Measurements from ENCODE around the gene ATP9A.

The ATP9A gene

GRCh38 chr20:51810155-51811041 lies 42.2 kb upstream of the ATP9A start:
- H4K20me1 ChIP-seq (ENCODE audit: insufficient read depth, low read length) = no peaks in the 10 kb centered on the region
- no peaks in the 10 kb centered on the region for H3K36me3 ChIP-seq (ENCODE audit: insufficient read depth, low read length)
- no peaks in the 10 kb centered on the region for H3K4me1 ChIP-seq (ENCODE audit: insufficient read depth, low read length, severe bottlenecking)
- no peak overlapping the region for H3K27ac ChIP-seq (ENCODE audit: low read depth, low read length, poor library complexity, severe bottlenecking)
- H3K4me2 ChIP-seq (ENCODE audit: low read length) = no peak overlapping the region
- no peak overlapping the region for H3K4me3 ChIP-seq (ENCODE audit: low read depth, low read length, poor library complexity, severe bottlenecking)
- H3K79me2 ChIP-seq (ENCODE audit: insufficient read depth, low read length) = no peaks in the 10 kb centered on the region
- no peak overlapping the region for H2AFZ ChIP-seq (ENCODE audit: low read length)
- H3K9me2 ChIP-seq (ENCODE audit: low read depth, low read length) = no peaks in the 10 kb centered on the region
- H3K9me3 ChIP-seq (ENCODE audit: low read length) = no peaks in the 10 kb centered on the region
- no peak overlapping the region for H3K9ac ChIP-seq (ENCODE audit: low read length)
- TF ChIP-seq CTCF (IDR thresholded peaks at IDR 0.05; ENCODE audit: low read length) = no peak
- TF ChIP-seq EZH2 (IDR thresholded peaks at IDR 0.05; ENCODE audit: borderline replicate concordance, low read length) = no peak
- no peaks in the 10 kb centered on the region for H3F3A ChIP-seq (ENCODE audit: insufficient read depth, low read length)
- H3K27me3 ChIP-seq (ENCODE audit: insufficient read depth, low read length) = no peaks in the 10 kb centered on the region

GRCh38 chr20:51807720-51808250 lies 39.6 kb upstream of the ATP9A start:
- Histone ChIP-seq H3K4me1 (ENCODE audit: insufficient read depth, low read length, severe bottlenecking) (no peaks in the 10 kb centered on the region), H2AFZ (ENCODE audit: low read length) (no peak overlapping the region), H3K9me3 (ENCODE audit: low read length) (no peaks in the 10 kb centered on the region), H3K9me2 (ENCODE audit: low read depth, low read length) (no peaks in the 10 kb centered on the region), H3F3A (ENCODE audit: insufficient read depth, low read length) (no peaks in the 10 kb centered on the region), H3K27me3 (ENCODE audit: insufficient read depth, low read length) (no peaks in the 10 kb centered on the region), H3K36me3 (ENCODE audit: insufficient read depth, low read length) (no peaks in the 10 kb centered on the region), H3K4me3 (ENCODE audit: low read depth, low read length, poor library complexity, severe bottlenecking) (no peak overlapping the region), H3K27ac (ENCODE audit: low read depth, low read length, poor library complexity, severe bottlenecking) (no peak overlapping the region), H4K20me1 (ENCODE audit: insufficient read depth, low read length) (no peaks in the 10 kb centered on the region), H3K79me2 (ENCODE audit: insufficient read depth, low read length) (no peaks in the 10 kb centered on the region), H3K9ac (ENCODE audit: low read length) (no peak overlapping the region), H3K4me2 (ENCODE audit: low read length) (no peak overlapping the region)
- no peak for TF ChIP-seq EZH2 (IDR thresholded peaks at IDR 0.05; ENCODE audit: borderline replicate concordance, low read length)
- TF ChIP-seq CTCF (IDR thresholded peaks at IDR 0.05; ENCODE audit: low read length) = no peak

- Histone ChIP-seq H3K4me2 (ENCODE audit: low read length) (no peak overlapping the region), H3K79me2 (ENCODE audit: insufficient read depth, low read length) (no peaks in the 10 kb centered on the region), H3K4me3 (ENCODE audit: low read depth, low read length, poor library complexity, severe bottlenecking) (no peak overlapping the region), H2AFZ (ENCODE audit: low read length) (no peak overlapping the region), H4K20me1 (ENCODE audit: insufficient read depth, low read length) (no peaks in the 10 kb centered on the region), H3K36me3 (ENCODE audit: insufficient read depth, low read length) (no peaks in the 10 kb centered on the region), H3F3A (ENCODE audit: insufficient read depth, low read length) (no peaks in the 10 kb centered on the region), H3K9ac (ENCODE audit: low read length) (no peak overlapping the region), H3K27me3 (ENCODE audit: insufficient read depth, low read length) (no peaks in the 10 kb centered on the region), H3K27ac (ENCODE audit: low read depth, low read length, poor library complexity, severe bottlenecking) (no peak overlapping the region), H3K4me1 (ENCODE audit: insufficient read depth, low read length, severe bottlenecking) (no peaks in the 10 kb centered on the region), H3K9me3 (ENCODE audit: low read length) (no peaks in the 10 kb centered on the region), H3K9me2 (ENCODE audit: low read depth, low read length) (no peaks in the 10 kb centered on the region)
- TF ChIP-seq EZH2 (IDR thresholded peaks at IDR 0.05; ENCODE audit: borderline replicate concordance, low read length) = no peak
- no peak for TF ChIP-seq CTCF (IDR thresholded peaks at IDR 0.05; ENCODE audit: low read length)
Observed at GRCh38 chr20:51804754-51805153, 36.6 kb upstream of the ATP9A start.
